Endodermal cell (in vitro differentiated cells): ENCODE results near the gene EEIG1. TPM values are rescaled to one million over a fixed set of nuclear protein-coding genes. Genes with fewer than 3 reads are reported as not detected.
A peak's percentile ranks its signal among the peaks of the same experiment; 100 is the strongest.

Source experiments
- DNase-seq: peaks from one replicate; pipeline ENCODE4 v3.0.0-alpha.2; 2017
- H3K27ac ChIP-seq: 2 replicates; pipeline ENCODE4 v1.5.1; 2013; ENCODE audit warnings: mild to moderate bottlenecking, low read depth, low read length, moderate library complexity
- H3K27me3 ChIP-seq: 2 replicates; pipeline ENCODE4 v1.6.1; 2013; ENCODE audit warnings: mild to moderate bottlenecking, low read length, moderate library complexity; ENCODE audit not compliant: insufficient read depth, control insufficient read depth, poor library complexity, severe bottlenecking
- H3K36me3 ChIP-seq: 2 replicates; pipeline ENCODE4 v1.7.0; 2013; ENCODE audit warnings: mild to moderate bottlenecking, low read length, moderate library complexity; ENCODE audit not compliant: control insufficient read depth, insufficient read depth
- H3K4me1 ChIP-seq: one replicate; pipeline ENCODE4 v1.7.0; 2013; ENCODE audit warnings: low read length; ENCODE audit not compliant: control insufficient read depth, insufficient read depth
- H3K4me3 ChIP-seq: 2 replicates; pipeline ENCODE4 v1.5.1; 2013; ENCODE audit warnings: mild to moderate bottlenecking, low read length, moderate library complexity
- H3K9ac ChIP-seq: 2 replicates; pipeline ENCODE4 v1.6.1; 2013; ENCODE audit warnings: mild to moderate bottlenecking, low read length, moderate library complexity; ENCODE audit not compliant: poor library complexity, severe bottlenecking; ENCODE audit errors: extremely low read depth
- H3K9me3 ChIP-seq: 2 replicates; pipeline ENCODE4 v1.6.1; 2013; ENCODE audit warnings: mild to moderate bottlenecking, low read length, moderate library complexity; ENCODE audit not compliant: control insufficient read depth
- H3K27ac Mint-ChIP-seq: 2 replicates; pipeline ENCODE4 v1.8.0; 2020; ENCODE audit warnings: mixed read lengths
- H3K27me3 Mint-ChIP-seq: 2 replicates; pipeline ENCODE4 v1.8.0; 2021; ENCODE audit warnings: mild to moderate bottlenecking, mixed read lengths; ENCODE audit not compliant: insufficient read depth
- H3K36me3 Mint-ChIP-seq: 2 replicates; pipeline ENCODE4 v1.8.0; 2020; ENCODE audit warnings: low read depth, mixed read lengths
- H3K4me1 Mint-ChIP-seq: 2 replicates; pipeline ENCODE4 v1.8.0; 2020; ENCODE audit warnings: mixed read lengths
- H3K4me3 Mint-ChIP-seq: 2 replicates; pipeline ENCODE4 v1.8.0; 2020; ENCODE audit warnings: mild to moderate bottlenecking, moderate library complexity, mixed read lengths
- H3K9me3 Mint-ChIP-seq: 2 replicates; pipeline ENCODE4 v1.8.0; 2020; ENCODE audit warnings: mild to moderate bottlenecking, mixed read lengths
- CTCF ChIP-seq: fragments of 200-600 bp; sonication (generic); conservative IDR thresholded peaks from 2 replicates; pipeline ENCODE4 v1.5.0; 2021; ENCODE audit warnings: antibody characterized with exemption, mild to moderate bottlenecking
- WGBS, 2 experiments: methylation state at CpG; one replicate each; pipeline versions ENCODE4 v1.1.5 to v1.1.7; 2013; ENCODE audit warnings: missing lambda C conversion rate in 2 of 2, mixed read lengths in 1 of 2; ENCODE audit not compliant: insufficient coverage in 1 of 2, insufficient read length in 1 of 2; 5-methylcytosine and 5-hydroxymethylcytosine counted together
- total RNA-seq, 2 donors: library from RNA; stranded (reverse); fragmentation: NEBNext Ultra II Directional in 1 of 2; extraction: Animal tissue kit (Norgen Biotek cat#: 25700) in 1 of 2; gene quantifications; 2 replicates in 1 of 2; 3 replicates in 1 of 2; pipeline ENCODE4 v1.2.1, GENCODE V29; 2021

Gene EEIG1
- total RNA-seq, 2 donors from 2014 or later: 56.7 to 60.8 TPM

- peaks cover 48% of the 10 kb centered on the region for H3K4me1 Mint-ChIP-seq
- DNase-seq: peak; percentile 69
- no peaks in the 10 kb centered on the region for H3K27me3 ChIP-seq
- H3K27me3 Mint-ChIP-seq: no peaks in the 10 kb centered on the region
- no peak overlapping the region for H3K9ac ChIP-seq
- H3K9me3 ChIP-seq: no peaks in the 10 kb centered on the region
- no peak overlapping the region for H3K4me3 ChIP-seq
- no peaks in the 10 kb centered on the region for H3K9me3 Mint-ChIP-seq
- no peak overlapping the region for H3K4me3 Mint-ChIP-seq
- H3K36me3 ChIP-seq: peaks cover 3% of the 10 kb centered on the region
- no peak for TF ChIP-seq CTCF
- H3K4me1 ChIP-seq: peaks cover 23% of the 10 kb centered on the region
- H3K27ac Mint-ChIP-seq: peak overlapping the region; percentile 84
- H3K27ac ChIP-seq: peak overlapping the region; percentile 65
- H3K36me3 Mint-ChIP-seq: peaks cover 5% of the 10 kb centered on the region
- 54 to 60% methylated on average over 9 to 20 of the region's 20 CpGs for WGBS, 2 experiments
Observed at GRCh38 chr9:127971357-127972235, 9.2 kb downstream of the EEIG1 start.

- Mint-ChIP-seq H3K9me3 (no peaks in the 10 kb centered on the region), H3K36me3 (peaks cover 5% of the 10 kb centered on the region), H3K27me3 (no peaks in the 10 kb centered on the region), H3K4me1 (peaks cover 44% of the 10 kb centered on the region), H3K27ac (peak overlapping the region; percentile 87), H3K4me3 (no peak overlapping the region)
- Histone ChIP-seq H3K27ac (peak overlapping the region; percentile 10), H3K36me3 (peaks cover 3% of the 10 kb centered on the region), H3K4me3 (no peak overlapping the region), H3K4me1 (peaks cover 23% of the 10 kb centered on the region), H3K9me3 (no peaks in the 10 kb centered on the region), H3K27me3 (no peaks in the 10 kb centered on the region), H3K9ac (no peak overlapping the region)
- no peak for DNase-seq
- 77 to 80% methylated on average over 11 to 16 of the region's 16 CpGs for WGBS, 2 experiments
- no peak for TF ChIP-seq CTCF
Observed at GRCh38 chr9:127970401-127971313, 10.1 kb downstream of the EEIG1 start.

- H3K4me1 Mint-ChIP-seq: peaks cover 43% of the 10 kb centered on the region
Observed at GRCh38 chr9:127968700-127969383, 11.9 kb downstream of the EEIG1 start.

More at GRCh38 chr9:127968700-127969383, 11.9 kb downstream of the EEIG1 start:
- Mint-ChIP-seq H3K27me3 (no peaks in the 10 kb centered on the region), H3K9me3 (no peaks in the 10 kb centered on the region), H3K36me3 (peaks cover 5% of the 10 kb centered on the region), H3K27ac (peak overlapping the region; percentile 73), H3K4me3 (no peak overlapping the region)
- Histone ChIP-seq H3K4me1 (peaks cover 17% of the 10 kb centered on the region), H3K9ac (no peak overlapping the region), H3K4me3 (no peak overlapping the region), H3K36me3 (peaks cover 3% of the 10 kb centered on the region), H3K9me3 (no peaks in the 10 kb centered on the region), H3K27me3 (no peaks in the 10 kb centered on the region), H3K27ac (no peak overlapping the region)
- 93 to 96% methylated on average over 10 of the region's 10 CpGs for WGBS, 2 experiments
- DNase-seq: no peak
- no peak for TF ChIP-seq CTCF
